HepG2 (cell line): ENCODE data around the gene CCDC57. TPM values are rescaled to one million over a fixed set of nuclear protein-coding genes. Genes with fewer than 3 reads are reported as not detected.

ENCODE experiments used
- CCDC6 ChIP-seq: sonication (generic); formaldehyde crosslinking; IDR thresholded peaks from 2 replicates; pipeline ENCODE4 v1.8.1; 2022; ENCODE audit warnings: mild to moderate bottlenecking, missing genetic modification reagents, moderate library complexity
- EP300 ChIP-seq, 3 experiments: sonication (generic) in 1 of 3; formaldehyde crosslinking in 1 of 3; IDR thresholded peaks; 2 replicates each; pipeline versions ENCODE4 v1.5.1 to v1.6.1; 2011 to 2020; ENCODE audit warnings: low read depth in 2 of 3, low read length in 2 of 3, borderline replicate concordance in 1 of 3, improper control_type of control experiment in 1 of 3, mild to moderate bottlenecking in 1 of 3, missing genetic modification reagents in 1 of 3, moderate library complexity in 1 of 3
- FOXA1 ChIP-seq, 2 experiments: fragments of 450-650 bp in 1 of 2; sonication (generic) in 1 of 2; formaldehyde crosslinking in 1 of 2; IDR thresholded peaks; 2 replicates each; pipeline versions ENCODE4 v1.4.0 to v1.6.1; 2016 to 2020; ENCODE audit warnings: missing genetic modification reagents in 1 of 2
- GLI4 ChIP-seq: sonication (generic); formaldehyde crosslinking; IDR thresholded peaks from 2 replicates; pipeline ENCODE4 v1.5.1; 2020; ENCODE audit warnings: missing genetic modification reagents, mild to moderate bottlenecking, moderate library complexity, borderline replicate concordance
- IKZF1 ChIP-seq: fragments of 450-650 bp; IDR thresholded peaks from 2 replicates; pipeline ENCODE4 v1.7.1; 2016
- IKZF4 ChIP-seq: sonication (generic); formaldehyde crosslinking; IDR thresholded peaks from 2 replicates; pipeline ENCODE4 v1.5.1; 2020; ENCODE audit warnings: borderline replicate concordance, mild to moderate bottlenecking, low read depth, missing genetic modification reagents; ENCODE audit errors: not compliant biosample characterization
- KDM5A ChIP-seq: fragments of 200-600 bp; sonication (generic); IDR thresholded peaks from 2 replicates; pipeline ENCODE4 v1.7.0; 2018; ENCODE audit warnings: antibody characterized with exemption, mild to moderate bottlenecking, low read length, borderline replicate concordance
- KDM6A ChIP-seq: IDR thresholded peaks from 2 replicates; pipeline ENCODE4 v1.6.1; 2016; ENCODE audit warnings: low read depth
- MED8 ChIP-seq: sonication (generic); formaldehyde crosslinking; IDR thresholded peaks from 2 replicates; pipeline ENCODE4 v1.8.1; 2023; ENCODE audit warnings: mild to moderate bottlenecking, missing genetic modification reagents; ENCODE audit not compliant: insufficient replicate concordance
- SCMH1 ChIP-seq: sonication (generic); formaldehyde crosslinking; IDR thresholded peaks from 2 replicates; pipeline ENCODE4 v1.9.0; 2021; ENCODE audit warnings: missing genetic modification reagents, mild to moderate bottlenecking, borderline replicate concordance
- SIX4 ChIP-seq: sonication (generic); formaldehyde crosslinking; IDR thresholded peaks from 2 replicates; pipeline ENCODE4 v1.4.0; 2020; ENCODE audit warnings: missing genetic modification reagents
- SMAD1 ChIP-seq: sonication (generic); formaldehyde crosslinking; IDR thresholded peaks from 2 replicates; pipeline ENCODE4 v1.4.0; 2020; ENCODE audit warnings: missing genetic modification reagents, low read depth, mild to moderate bottlenecking, borderline replicate concordance
- SMC3 ChIP-seq: IDR thresholded peaks from 2 replicates; pipeline ENCODE4 v1.6.1; 2011; ENCODE audit warnings: low read length, improper control_type of control experiment
- ZIK1 ChIP-seq: sonication (generic); formaldehyde crosslinking; IDR thresholded peaks from 2 replicates; pipeline ENCODE4 v1.5.0; 2020; ENCODE audit warnings: mild to moderate bottlenecking, low read depth, missing genetic modification reagents, borderline replicate concordance
- polyA plus RNA-seq, 8 experiments: library from polyadenylated mRNA; depleted of rRNA in 3 of 8; stranded (reverse) in 7 of 8; unstranded in 1 of 8; fragments of >200 nt; fragmentation: Illumina TruSeq in 4 of 8; extraction: Trizol in 4 of 8; gene quantifications; 2 replicates each; pipeline versions ENCODE4 v1.2.1 to v1.2.3, GENCODE V29; 2011 to 2016; ENCODE audit warnings: low read depth in 4 of 8, missing spikeins in 1 of 8, mixed read lengths in 1 of 8; ENCODE audit not compliant: insufficient read depth in 1 of 8
- total RNA-seq, 5 experiments: library from RNA; depleted of rRNA; stranded (reverse); fragments of >200 nt; fragmentation: Illumina TruSeq; extraction: Trizol; gene quantifications; 2 replicates each; pipeline ENCODE4 v1.2.3, GENCODE V29; 2016; ENCODE audit warnings: low read depth in 1 of 5
- TF ChIP-seq, protein P1 (sequence below): sonication (generic); formaldehyde crosslinking; IDR thresholded peaks from 2 replicates; pipeline ENCODE4 v1.5.0; 2020; ENCODE audit warnings: missing genetic modification reagents
- TF ChIP-seq, protein P2 (sequence below): sonication (generic); formaldehyde crosslinking; conservative IDR thresholded peaks from 2 replicates; pipeline ENCODE4 v1.5.0; 2020; ENCODE audit warnings: missing genetic modification reagents

The CCDC57 gene
- total and polyA plus RNA-seq, 2 of the 13 experiments (the other 11 are each of a cell fraction or from before 2014, with no cell fraction given) = 59.3 to 59.9 TPM

DNA sequence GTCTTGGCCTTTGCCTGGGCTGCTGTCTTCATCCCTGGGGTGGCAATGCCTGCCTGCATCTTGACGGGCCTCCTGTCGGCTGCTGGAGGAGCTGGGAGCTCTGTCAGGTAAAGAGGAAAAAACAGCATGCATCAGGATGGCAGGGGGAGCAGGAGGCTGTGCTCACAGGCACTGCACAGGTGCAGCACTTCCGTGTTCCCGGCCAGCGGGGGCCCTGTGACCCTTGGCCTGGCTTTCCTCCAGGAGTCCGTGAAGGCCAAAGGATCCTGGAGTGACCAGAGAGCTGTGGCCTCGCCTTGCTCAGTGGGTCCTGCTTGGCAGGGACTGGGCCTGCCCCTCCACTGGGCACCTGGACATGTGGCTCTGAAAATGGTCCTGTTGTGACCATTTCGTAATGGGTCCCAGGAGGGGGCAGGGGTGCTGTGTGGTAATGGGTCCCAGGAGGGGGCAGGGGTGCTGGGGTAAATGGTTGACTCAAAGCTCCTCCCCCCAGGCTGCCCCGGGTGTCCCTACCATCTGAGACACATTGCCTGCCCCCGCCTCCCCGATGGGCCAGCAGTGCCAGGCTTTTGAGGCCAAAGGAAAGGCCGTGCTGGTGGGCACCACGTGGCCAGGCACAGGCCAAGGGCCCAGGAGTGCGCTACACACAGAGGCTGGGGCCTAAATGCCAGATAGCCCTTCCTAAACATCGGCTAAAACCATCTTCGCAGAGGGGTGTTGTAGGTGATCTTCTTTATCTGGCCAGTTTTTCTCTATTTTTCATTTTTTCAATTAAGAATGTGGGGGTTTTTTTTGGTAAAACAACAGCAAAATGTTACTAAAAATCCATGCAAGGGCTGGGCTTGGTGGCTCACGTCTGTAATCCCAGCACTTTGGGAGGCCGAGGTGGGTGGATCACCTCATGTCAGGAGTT, 110.6 kb downstream of the CCDC57 start (continued):
- TF ChIP-seq IKZF4 (CRISPR knock-in tag) (no peak), SCMH1 (CRISPR knock-in tag) (no peak), SMC3 (no peak), CCDC6 (peak; percentile 72; the same call in 1 of the 2 replicates), MED8 (CRISPR knock-in tag) (peak; percentile 12), KDM5A (no peak), ZIK1 (CRISPR knock-in tag) (0 out of 2 replicates have a peak, but pooled peaks have one; percentile 69), KDM6A (CRISPR knock-in tag) (peak; percentile 78), GLI4 (no peak), SMAD1 (CRISPR knock-in tag) (peak; percentile 67; the same call in 1 of the 2 replicates), EP300 (IDR thresholded peaks at IDR 0.05; ENCODE audit: low read depth in 2 of 2, low read length in 2 of 2) (no peak; a peak in 1 of 4 replicates), EP300 (CRISPR knock-in tag; IDR thresholded peaks at IDR 0.05; ENCODE audit: borderline replicate concordance) (peak; percentile 84), FOXA1 (IDR thresholded peaks at IDR 0.05) (no peak), FOXA1 (CRISPR knock-in tag; IDR thresholded peaks at IDR 0.05) (no peak), IKZF1 (no peak), SIX4 (CRISPR knock-in tag) (peak; percentile 53)
- TF ChIP-seq, protein P1, sequence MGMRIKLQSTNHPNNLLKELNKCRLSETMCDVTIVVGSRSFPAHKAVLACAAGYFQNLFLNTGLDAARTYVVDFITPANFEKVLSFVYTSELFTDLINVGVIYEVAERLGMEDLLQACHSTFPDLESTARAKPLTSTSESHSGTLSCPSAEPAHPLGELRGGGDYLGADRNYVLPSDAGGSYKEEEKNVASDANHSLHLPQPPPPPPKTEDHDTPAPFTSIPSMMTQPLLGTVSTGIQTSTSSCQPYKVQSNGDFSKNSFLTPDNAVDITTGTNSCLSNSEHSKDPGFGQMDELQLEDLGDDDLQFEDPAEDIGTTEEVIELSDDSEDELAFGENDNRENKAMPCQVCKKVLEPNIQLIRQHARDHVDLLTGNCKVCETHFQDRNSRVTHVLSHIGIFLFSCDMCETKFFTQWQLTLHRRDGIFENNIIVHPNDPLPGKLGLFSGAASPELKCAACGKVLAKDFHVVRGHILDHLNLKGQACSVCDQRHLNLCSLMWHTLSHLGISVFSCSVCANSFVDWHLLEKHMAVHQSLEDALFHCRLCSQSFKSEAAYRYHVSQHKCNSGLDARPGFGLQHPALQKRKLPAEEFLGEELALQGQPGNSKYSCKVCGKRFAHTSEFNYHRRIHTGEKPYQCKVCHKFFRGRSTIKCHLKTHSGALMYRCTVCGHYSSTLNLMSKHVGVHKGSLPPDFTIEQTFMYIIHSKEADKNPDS = no peak
- TF ChIP-seq, protein P2, sequence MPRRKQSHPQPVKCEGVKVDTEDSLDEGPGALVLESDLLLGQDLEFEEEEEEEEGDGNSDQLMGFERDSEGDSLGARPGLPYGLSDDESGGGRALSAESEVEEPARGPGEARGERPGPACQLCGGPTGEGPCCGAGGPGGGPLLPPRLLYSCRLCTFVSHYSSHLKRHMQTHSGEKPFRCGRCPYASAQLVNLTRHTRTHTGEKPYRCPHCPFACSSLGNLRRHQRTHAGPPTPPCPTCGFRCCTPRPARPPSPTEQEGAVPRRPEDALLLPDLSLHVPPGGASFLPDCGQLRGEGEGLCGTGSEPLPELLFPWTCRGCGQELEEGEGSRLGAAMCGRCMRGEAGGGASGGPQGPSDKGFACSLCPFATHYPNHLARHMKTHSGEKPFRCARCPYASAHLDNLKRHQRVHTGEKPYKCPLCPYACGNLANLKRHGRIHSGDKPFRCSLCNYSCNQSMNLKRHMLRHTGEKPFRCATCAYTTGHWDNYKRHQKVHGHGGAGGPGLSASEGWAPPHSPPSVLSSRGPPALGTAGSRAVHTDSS (CRISPR knock-in tag) = peak; percentile 61; the same call in 1 of the 2 replicates
